Stimulated activated CD8-positive, alpha-beta memory T cell treated with anti-CD3 and anti-CD28 coated beads, Interleukin-15, amount 100 ng/mL, for 24 hours (primary cell): ENCODE data around the gene MKNK2.
"Not testable (repeated sequence)": the region's sequence is repeated elsewhere in the genome, so short reads cannot be mapped to it uniquely, and the experiment has no call there.

ENCODE experiments used
- DNase-seq: peaks from one replicate; pipeline ENCODE4 v3.0.0-alpha.2; 2020; ENCODE audit warnings: low read depth

The MKNK2 gene

DNA sequence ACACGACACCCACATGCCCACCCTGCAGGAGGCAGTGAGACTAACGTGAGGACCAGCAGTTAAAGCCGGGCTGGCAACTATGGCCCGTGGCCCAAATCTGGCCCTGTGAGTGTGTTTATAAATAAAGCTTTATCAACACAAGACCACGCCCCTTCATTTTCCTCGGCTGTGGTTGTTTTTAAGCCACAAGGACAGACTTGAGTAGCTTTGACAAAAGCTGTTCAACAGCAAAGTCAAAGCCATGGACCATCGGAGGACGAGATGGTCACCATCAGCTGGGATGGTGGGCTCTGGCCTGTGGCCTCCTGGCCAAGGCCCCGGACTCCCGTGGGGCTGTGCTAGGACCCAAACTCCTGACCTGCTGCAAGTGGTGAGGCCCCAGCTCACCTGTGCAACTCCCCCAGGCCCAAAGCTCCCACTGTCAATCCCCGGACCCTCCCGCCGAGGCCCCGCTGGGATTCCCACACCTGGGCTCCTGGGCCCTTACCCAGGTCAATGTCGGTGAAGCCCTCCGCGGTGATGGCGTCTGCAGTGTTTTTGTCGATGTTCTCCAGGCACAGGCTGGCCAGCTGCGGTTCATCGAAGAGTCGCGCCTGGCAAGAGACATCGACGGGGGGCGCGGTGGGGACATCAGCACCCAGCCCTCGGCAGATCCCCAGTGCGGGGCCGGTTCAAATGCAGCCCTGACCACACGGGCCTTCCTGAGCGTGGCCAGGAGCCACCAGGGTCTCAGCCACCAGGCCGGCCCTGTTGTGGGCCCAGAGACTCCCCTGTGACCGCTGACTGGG lies 60.6 kb downstream of the MKNK2 start:
- DNase-seq = no peak

DNA sequence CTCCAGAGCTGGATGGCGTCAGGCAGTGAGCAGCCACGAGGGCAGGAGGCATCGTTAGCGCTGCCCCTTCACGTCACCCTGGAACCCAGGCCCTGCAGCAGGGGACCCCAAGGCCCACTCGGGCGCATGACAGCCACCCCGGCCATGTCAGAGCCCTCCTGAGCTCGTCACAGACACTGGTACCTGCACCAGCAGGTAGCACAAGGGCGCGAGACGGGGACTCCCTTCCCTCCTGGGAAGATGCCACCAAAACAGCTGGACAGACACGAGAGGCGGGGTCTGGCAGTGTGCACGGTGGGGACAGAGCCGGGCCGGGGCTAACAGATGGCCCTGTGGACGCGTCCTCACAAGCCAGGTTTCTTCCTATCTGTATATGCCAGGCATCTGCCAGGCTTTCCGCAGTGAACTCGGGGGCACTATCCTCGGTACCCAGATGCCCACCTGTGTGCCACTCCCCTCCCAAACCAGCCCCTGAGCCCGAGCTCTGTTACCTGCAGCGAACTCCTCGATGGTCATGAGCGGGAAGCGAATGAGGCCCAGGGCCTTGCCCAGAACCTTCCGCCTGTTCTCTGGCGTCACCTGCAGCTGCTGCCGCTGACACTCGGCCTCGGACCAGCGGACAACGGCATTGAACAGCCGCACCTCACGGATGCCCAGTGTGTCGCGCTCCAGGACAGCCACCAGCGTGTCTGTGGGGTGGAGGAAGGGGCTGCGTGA lies 61.4 kb downstream of the MKNK2 start:
- DNase-seq = no peak

DNA sequence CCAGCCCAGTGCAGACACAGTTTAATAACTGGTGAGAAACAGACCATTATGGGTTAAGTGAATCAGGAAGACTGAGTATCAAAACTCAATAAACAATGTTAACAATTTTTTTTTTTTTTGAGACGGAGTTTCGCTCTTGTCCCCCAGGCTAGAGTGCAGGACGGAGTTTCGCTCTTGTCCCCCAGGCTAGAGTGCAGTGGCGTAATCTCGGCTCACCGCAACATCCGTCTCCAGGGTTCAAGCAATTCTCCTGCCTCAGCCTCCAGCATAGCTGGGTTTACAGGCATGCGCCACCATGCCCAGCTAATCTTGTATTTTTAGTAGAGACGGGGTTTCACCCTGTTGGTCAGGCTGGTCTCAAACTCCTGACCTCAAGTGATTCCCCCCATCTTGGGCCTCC lies 62.6 kb downstream of the MKNK2 start:
- DNase-seq = not testable (repeated sequence)
